Right ventricle myocardium inferior (tissue), 1 donor: Measurements from ENCODE around the gene TIMM8B. TPM values are rescaled to one million over a fixed set of nuclear protein-coding genes. Genes with fewer than 3 reads are reported as not detected.

Experiments used
- total RNA-seq: library from RNA; stranded (reverse); fragmentation: NEBNext Ultra II Directional; extraction: Animal tissue kit (Norgen Biotek cat#: 25700); gene quantifications from one replicate; pipeline ENCODE4 v1.2.1, GENCODE V29; 2021
- donor health status: DM: no; HTN: yes; CAD: no; lungs with severe emphysema.

TIMM8B gene
- total RNA-seq, 1 donor from 2014 or later: 176 TPM

Other genes with a start within 250 kb of the TIMM8B start
- 14.5 TPM for gene ALG9, start 215.2 kb downstream of the TIMM8B start, total RNA-seq
- gene FDXACB1, start 207.6 kb downstream of the TIMM8B start, total RNA-seq: 1.2 TPM
- gene CFAP68, start 207.2 kb downstream of the TIMM8B start, total RNA-seq: 27.2 TPM
- gene CRYAB, start 175.0 kb downstream of the TIMM8B start, total RNA-seq: 7,453 TPM
- 43.7 TPM for gene HSPB2, start 174.0 kb downstream of the TIMM8B start, total RNA-seq
- 1.9 TPM for gene C11orf52, start 167.8 kb downstream of the TIMM8B start, total RNA-seq
- 20.7 TPM for gene DIXDC1, start 149.4 kb downstream of the TIMM8B start, total RNA-seq
- 157 TPM for gene DLAT, start 61.3 kb downstream of the TIMM8B start, total RNA-seq
- 1.2 TPM for gene PIH1D2, start 12.7 kb downstream of the TIMM8B start, total RNA-seq
- gene NKAPD1, start 12.5 kb downstream of the TIMM8B start, total RNA-seq: 8.1 TPM
- gene SDHD, start 117 bp upstream of the TIMM8B start, total RNA-seq: 281 TPM
- gene IL18, start 77.3 kb upstream of the TIMM8B start, total RNA-seq: 1.8 TPM
- 0.54 TPM for gene TEX12, start 80.6 kb upstream of the TIMM8B start, total RNA-seq
- gene BCO2, start 88.8 kb upstream of the TIMM8B start, total RNA-seq: 155 TPM
- gene PTS, start 139.7 kb upstream of the TIMM8B start, total RNA-seq: 31.4 TPM
- gene PLET1, start 174.1 kb upstream of the TIMM8B start, total RNA-seq: not detected